ENCODE measurements around the gene C16orf96. TPM values are rescaled to one million over a fixed set of nuclear protein-coding genes. Genes with fewer than 3 reads are reported as not detected.

The C16orf96 gene
- total and polyA plus RNA-seq, 2 of the 13 experiments (the other 11 are each of a cell fraction or from before 2014, with no cell fraction given) = 0.03 TPM; not detected in 1

- ATAC-seq = peak; percentile 7
- WGBS (ENCODE audit: low lambda C conversion rate) = 11% methylated on average over 7 of the region's 11 CpGs
- H2AFZ ChIP-seq (ENCODE audit: low read length) = no peak overlapping the region
- ChIA-PET POLR2A (interaction anchor here (1.0 to 3.4 kb wide), 4 partner anchors 10 to 38 kb away, joined by 3 to 26 read pairs (median 10); partner anchors contain the start of gene UBALD1), CTCF (ENCODE audit: low intra/inter-chr PET ratio, low total read pairs) (no interaction called here)
- H3K4me1 ChIP-seq (ENCODE audit: insufficient read depth, low read length) = peaks cover 55% of the 10 kb centered on the region
- H3K9ac ChIP-seq (ENCODE audit: insufficient read depth, low read depth, low read length) = peak overlapping the region; percentile 85
- no peaks in the 10 kb centered on the region; a peak in 1 of 5 replicates for H3K27me3 ChIP-seq (ENCODE audit: control insufficient read depth in 1 of 2, insufficient read depth in 2 of 2, low read length in 2 of 2)
- DNase-seq (ENCODE audit: low spot score) = no peak
- BruUV-seq (replicated peaks) = TSS peak; percentile 70
- H3K79me2 ChIP-seq (ENCODE audit: insufficient read depth, low read length) = peaks cover 41% of the 10 kb centered on the region
- in situ Hi-C loops (cut with HindIII; ENCODE audit: extremely low pct_ligation_motif_present, low pct_unique_long_range_greater_than_20kb) (no loop called here), intact Hi-C loops (cut with micrococcal nuclease; ENCODE audit: unreplicated experiment) (loop anchor here (2.0 kb wide), 1 partner anchor 39 kb away; no protein-coding TSS in a partner anchor)
- H3K9me3 ChIP-seq (ENCODE audit: low read length) = no peaks in the 10 kb centered on the region
- peaks cover 12% of the 10 kb centered on the region for H4K20me1 ChIP-seq (ENCODE audit: insufficient read depth, low read length)
- peak overlapping the region; percentile 86 to 91 (median 90) for H3K4me3 ChIP-seq (replicated peaks in 1 of 3; ENCODE audit: insufficient read depth in 1 of 3, low read depth in 2 of 3, low read length in 3 of 3)
- H3K27ac ChIP-seq (ENCODE audit: extremely low read length, insufficient read depth, low read length) = peak overlapping the region; percentile 88
- FAIRE-seq = no peak
- H3K4me2 ChIP-seq (ENCODE audit: low read depth, low read length) = peak overlapping the region; percentile 94
- TF ChIP-seq KDM5B (CRISPR knock-in tag; IDR thresholded peaks at IDR 0.05; ENCODE audit: borderline replicate concordance) (peak; percentile 24; the same call in 1 of the 2 replicates), SRSF9 (IDR thresholded peaks at IDR 0.05; ENCODE audit: borderline replicate concordance, insufficient read depth, low read depth, low read length, poor library complexity, severe bottlenecking) (no peak), ZNF883 (CRISPR knock-in tag; IDR thresholded peaks at IDR 0.05; ENCODE audit: not compliant biosample characterization) (no peak), NAIF1 (CRISPR knock-in tag; IDR thresholded peaks at IDR 0.05; ENCODE audit: borderline replicate concordance) (0 out of 2 replicates have a peak, but pooled peaks have one; percentile 3), ZNF546 (CRISPR knock-in tag; conservative IDR thresholded peaks at IDR 0.05) (peak; percentile 4; the same call in 1 of the 2 replicates), ZNF570 (CRISPR knock-in tag; IDR thresholded peaks at IDR 0.05; ENCODE audit: borderline replicate concordance) (no peak), KAT2B (IDR thresholded peaks at IDR 0.05; ENCODE audit: borderline replicate concordance, low read depth, low read length) (no peak)
- TF ChIP-seq, protein P1, sequence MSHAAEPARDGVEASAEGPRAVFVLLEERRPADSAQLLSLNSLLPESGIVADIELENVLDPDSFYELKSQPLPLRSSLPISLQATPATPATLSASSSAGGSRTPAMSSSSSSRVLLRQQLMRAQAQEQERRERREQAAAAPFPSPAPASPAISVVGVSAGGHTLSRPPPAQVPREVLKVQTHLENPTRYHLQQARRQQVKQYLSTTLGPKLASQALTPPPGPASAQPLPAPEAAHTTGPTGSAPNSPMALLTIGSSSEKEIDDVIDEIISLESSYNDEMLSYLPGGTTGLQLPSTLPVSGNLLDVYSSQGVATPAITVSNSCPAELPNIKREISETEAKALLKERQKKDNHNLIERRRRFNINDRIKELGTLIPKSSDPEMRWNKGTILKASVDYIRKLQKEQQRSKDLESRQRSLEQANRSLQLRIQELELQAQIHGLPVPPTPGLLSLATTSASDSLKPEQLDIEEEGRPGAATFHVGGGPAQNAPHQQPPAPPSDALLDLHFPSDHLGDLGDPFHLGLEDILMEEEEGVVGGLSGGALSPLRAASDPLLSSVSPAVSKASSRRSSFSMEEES (CRISPR knock-in tag; IDR thresholded peaks at IDR 0.05) = no peak
- TF ChIP-seq, protein P2, sequence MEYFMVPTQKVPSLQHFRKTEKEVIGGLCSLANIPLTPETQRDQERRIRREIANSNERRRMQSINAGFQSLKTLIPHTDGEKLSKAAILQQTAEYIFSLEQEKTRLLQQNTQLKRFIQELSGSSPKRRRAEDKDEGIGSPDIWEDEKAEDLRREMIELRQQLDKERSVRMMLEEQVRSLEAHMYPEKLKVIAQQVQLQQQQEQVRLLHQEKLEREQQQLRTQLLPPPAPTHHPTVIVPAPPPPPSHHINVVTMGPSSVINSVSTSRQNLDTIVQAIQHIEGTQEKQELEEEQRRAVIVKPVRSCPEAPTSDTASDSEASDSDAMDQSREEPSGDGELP (IDR thresholded peaks at IDR 0.05; ENCODE audit: borderline replicate concordance, low read depth) = peak; percentile 47; the same call in 1 of the 2 replicates
- H3K36me3 ChIP-seq (replicated peaks in 1 of 2; ENCODE audit: control insufficient read depth in 1 of 2, insufficient read depth in 2 of 2, low read length in 2 of 2) = no peaks in the 10 kb centered on the region
These were observed 69.5 kb downstream of the C16orf96 start for GRCh38 chr16:4625560-4626159.

Data from HepG2 (cell line).